Measurements from ENCODE around the gene CREG2.
A peak's percentile ranks its signal among the peaks of the same experiment; 100 is the strongest.
"Not testable (repeated sequence)": the region's sequence is repeated elsewhere in the genome, so short reads cannot be mapped to it uniquely, and the experiment has no call there.

CREG2 gene

GRCh38 chr2:101371636-101372035 is 15.7 kb downstream of the CREG2 start:
- no peak for DNase-seq (ENCODE audit: low spot score)

GRCh38 chr2:101369100-101369499 is 18.2 kb downstream of the CREG2 start:
- DNase-seq (ENCODE audit: low spot score) = no peak

GRCh38 chr2:101368376-101368775 is 18.9 kb downstream of the CREG2 start:
- no peak for DNase-seq (ENCODE audit: low spot score)

GRCh38 chr2:101367508-101367907 is 19.8 kb downstream of the CREG2 start:
- no peak for DNase-seq (ENCODE audit: low spot score)

GRCh38 chr2:101364878-101365277 is 22.4 kb downstream of the CREG2 start:
- DNase-seq (ENCODE audit: low spot score) = no peak

- DNase-seq (ENCODE audit: low spot score) = no peak
Observed at GRCh38 chr2:101362777-101363176, 24.5 kb downstream of the CREG2 start.

GRCh38 chr2:101362316-101362715 is 25.0 kb downstream of the CREG2 start:
- no peak for DNase-seq (ENCODE audit: low spot score)

GRCh38 chr2:101361522-101361921 is 25.8 kb downstream of the CREG2 start:
- no peak for DNase-seq (ENCODE audit: low spot score)

GRCh38 chr2:101361121-101361520 is 26.2 kb downstream of the CREG2 start:
- no peak for DNase-seq (ENCODE audit: low spot score)

GRCh38 chr2:101360232-101360631 is 27.1 kb downstream of the CREG2 start:
- peak; percentile 81 for DNase-seq (ENCODE audit: low spot score)

GRCh38 chr2:101359410-101359954 is 27.8 kb downstream of the CREG2 start:
- no peak for DNase-seq (ENCODE audit: low spot score)

GRCh38 chr2:101357376-101357775 is 29.9 kb downstream of the CREG2 start:
- DNase-seq (ENCODE audit: low spot score) = no peak

GRCh38 chr2:101356521-101356920 is 30.8 kb downstream of the CREG2 start:
- no peak for DNase-seq (ENCODE audit: low spot score)

GRCh38 chr2:101356055-101356454 is 31.2 kb downstream of the CREG2 start:
- no peak for DNase-seq (ENCODE audit: low spot score)

GRCh38 chr2:101355401-101356054 is 31.8 kb downstream of the CREG2 start:
- no peak for DNase-seq (ENCODE audit: low spot score)

- no peak for DNase-seq (ENCODE audit: low spot score)
Observed at GRCh38 chr2:101354420-101355311, 32.6 kb downstream of the CREG2 start.

GRCh38 chr2:101352631-101353030 is 34.7 kb downstream of the CREG2 start:
- not testable (repeated sequence) for DNase-seq (ENCODE audit: low spot score)

- DNase-seq (ENCODE audit: low spot score) = no peak
Observed at GRCh38 chr2:101351207-101351606, 36.1 kb downstream of the CREG2 start.

- no peak for DNase-seq (ENCODE audit: low spot score)
Observed at GRCh38 chr2:101349893-101350662, 37.2 kb downstream of the CREG2 start.

GRCh38 chr2:101348883-101349282 is 38.4 kb downstream of the CREG2 start:
- no peak for DNase-seq (ENCODE audit: low spot score)

- DNase-seq (ENCODE audit: low spot score) = no peak
Observed at GRCh38 chr2:101346909-101347308, 40.4 kb downstream of the CREG2 start.

GRCh38 chr2:101344137-101344536 is 43.2 kb downstream of the CREG2 start:
- DNase-seq (ENCODE audit: low spot score) = no peak
